HepG2 (cell line): ENCODE measurements around the gene GRM4. TPM values are rescaled to one million over a fixed set of nuclear protein-coding genes. Genes with fewer than 3 reads are reported as not detected.

Source experiments
- DR1 ChIP-seq: sonication (generic); formaldehyde crosslinking; IDR thresholded peaks from 2 replicates; pipeline ENCODE4 v1.8.0; 2021; ENCODE audit warnings: mild to moderate bottlenecking, missing genetic modification reagents, inconsistent platforms
- PRPF4 ChIP-seq: fragments of 200-400 bp; formaldehyde crosslinking; IDR thresholded peaks from 2 replicates; pipeline ENCODE4 v1.6.1; 2016; ENCODE audit warnings: low read length, low read depth; ENCODE audit not compliant: poor library complexity, severe bottlenecking
- ZNF337 ChIP-seq: sonication (generic); formaldehyde crosslinking; IDR thresholded peaks from 2 replicates; pipeline ENCODE4 v1.5.1; 2020; ENCODE audit warnings: missing genetic modification reagents, low read depth, mild to moderate bottlenecking, borderline replicate concordance
- polyA plus RNA-seq, 8 experiments: library from polyadenylated mRNA; depleted of rRNA in 3 of 8; stranded (reverse) in 7 of 8; unstranded in 1 of 8; fragments of >200 nt; fragmentation: Illumina TruSeq in 4 of 8; extraction: Trizol in 4 of 8; gene quantifications; 2 replicates each; pipeline versions ENCODE4 v1.2.1 to v1.2.3, GENCODE V29; 2011 to 2016; ENCODE audit warnings: low read depth in 4 of 8, missing spikeins in 1 of 8, mixed read lengths in 1 of 8; ENCODE audit not compliant: insufficient read depth in 1 of 8
- total RNA-seq, 5 experiments: library from RNA; depleted of rRNA; stranded (reverse); fragments of >200 nt; fragmentation: Illumina TruSeq; extraction: Trizol; gene quantifications; 2 replicates each; pipeline ENCODE4 v1.2.3, GENCODE V29; 2016; ENCODE audit warnings: low read depth in 1 of 5
- TF ChIP-seq, protein P1 (sequence below): sonication (generic); formaldehyde crosslinking; IDR thresholded peaks from 2 replicates; pipeline ENCODE4 v1.8.1; 2023; ENCODE audit warnings: mild to moderate bottlenecking, missing genetic modification reagents
- TF ChIP-seq, protein P2 (sequence below), 2 experiments: IDR thresholded peaks; 2 replicates each; pipeline ENCODE4 v1.6.1; 2011 to 2012; ENCODE audit warnings: low read length in 2 of 2, borderline replicate concordance in 1 of 2, low read depth in 1 of 2, mild to moderate bottlenecking in 1 of 2, moderate library complexity in 1 of 2
- TF ChIP-seq, protein P3 (sequence below): sonication (generic); formaldehyde crosslinking; IDR thresholded peaks from 2 replicates; pipeline ENCODE4 v1.5.0; 2020; ENCODE audit warnings: mild to moderate bottlenecking, missing genetic modification reagents
- TF ChIP-seq, protein P4 (sequence below): sonication (generic); formaldehyde crosslinking; IDR thresholded peaks from 2 replicates; pipeline ENCODE4 v1.4.0; 2020; ENCODE audit warnings: mild to moderate bottlenecking, missing genetic modification reagents

The GRM4 gene
- total and polyA plus RNA-seq, 2 of the 13 experiments (the other 11 are each of a cell fraction or from before 2014, with no cell fraction given), result not detected

DNA sequence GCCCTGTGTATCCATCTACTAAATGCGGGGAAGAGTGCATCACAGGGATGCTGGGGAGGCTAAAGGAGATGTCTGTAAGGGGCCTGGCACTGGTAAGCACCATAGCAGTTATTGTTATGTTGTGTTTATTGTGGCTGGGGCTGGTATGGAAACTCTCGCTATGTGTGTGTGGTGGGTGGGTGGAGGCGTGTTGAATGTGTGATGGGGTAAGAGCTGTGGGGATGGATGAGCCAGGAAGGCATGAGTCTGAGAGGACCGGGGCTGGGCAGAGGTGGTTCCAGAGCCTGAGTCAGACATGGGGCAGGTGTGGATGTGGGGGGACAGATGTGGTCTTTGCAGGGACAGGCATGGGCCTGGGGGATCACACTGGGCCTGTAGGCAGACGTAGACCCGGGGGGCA lies 88.1 kb downstream of the GRM4 start (continued):
- TF ChIP-seq, protein P1, sequence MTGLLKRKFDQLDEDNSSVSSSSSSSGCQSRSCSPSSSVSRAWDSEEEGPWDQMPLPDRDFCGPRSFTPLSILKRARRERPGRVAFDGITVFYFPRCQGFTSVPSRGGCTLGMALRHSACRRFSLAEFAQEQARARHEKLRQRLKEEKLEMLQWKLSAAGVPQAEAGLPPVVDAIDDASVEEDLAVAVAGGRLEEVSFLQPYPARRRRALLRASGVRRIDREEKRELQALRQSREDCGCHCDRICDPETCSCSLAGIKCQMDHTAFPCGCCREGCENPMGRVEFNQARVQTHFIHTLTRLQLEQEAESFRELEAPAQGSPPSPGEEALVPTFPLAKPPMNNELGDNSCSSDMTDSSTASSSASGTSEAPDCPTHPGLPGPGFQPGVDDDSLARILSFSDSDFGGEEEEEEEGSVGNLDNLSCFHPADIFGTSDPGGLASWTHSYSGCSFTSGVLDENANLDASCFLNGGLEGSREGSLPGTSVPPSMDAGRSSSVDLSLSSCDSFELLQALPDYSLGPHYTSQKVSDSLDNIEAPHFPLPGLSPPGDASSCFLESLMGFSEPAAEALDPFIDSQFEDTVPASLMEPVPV (CRISPR knock-in tag), result no peak
- TF ChIP-seq, protein P2, sequence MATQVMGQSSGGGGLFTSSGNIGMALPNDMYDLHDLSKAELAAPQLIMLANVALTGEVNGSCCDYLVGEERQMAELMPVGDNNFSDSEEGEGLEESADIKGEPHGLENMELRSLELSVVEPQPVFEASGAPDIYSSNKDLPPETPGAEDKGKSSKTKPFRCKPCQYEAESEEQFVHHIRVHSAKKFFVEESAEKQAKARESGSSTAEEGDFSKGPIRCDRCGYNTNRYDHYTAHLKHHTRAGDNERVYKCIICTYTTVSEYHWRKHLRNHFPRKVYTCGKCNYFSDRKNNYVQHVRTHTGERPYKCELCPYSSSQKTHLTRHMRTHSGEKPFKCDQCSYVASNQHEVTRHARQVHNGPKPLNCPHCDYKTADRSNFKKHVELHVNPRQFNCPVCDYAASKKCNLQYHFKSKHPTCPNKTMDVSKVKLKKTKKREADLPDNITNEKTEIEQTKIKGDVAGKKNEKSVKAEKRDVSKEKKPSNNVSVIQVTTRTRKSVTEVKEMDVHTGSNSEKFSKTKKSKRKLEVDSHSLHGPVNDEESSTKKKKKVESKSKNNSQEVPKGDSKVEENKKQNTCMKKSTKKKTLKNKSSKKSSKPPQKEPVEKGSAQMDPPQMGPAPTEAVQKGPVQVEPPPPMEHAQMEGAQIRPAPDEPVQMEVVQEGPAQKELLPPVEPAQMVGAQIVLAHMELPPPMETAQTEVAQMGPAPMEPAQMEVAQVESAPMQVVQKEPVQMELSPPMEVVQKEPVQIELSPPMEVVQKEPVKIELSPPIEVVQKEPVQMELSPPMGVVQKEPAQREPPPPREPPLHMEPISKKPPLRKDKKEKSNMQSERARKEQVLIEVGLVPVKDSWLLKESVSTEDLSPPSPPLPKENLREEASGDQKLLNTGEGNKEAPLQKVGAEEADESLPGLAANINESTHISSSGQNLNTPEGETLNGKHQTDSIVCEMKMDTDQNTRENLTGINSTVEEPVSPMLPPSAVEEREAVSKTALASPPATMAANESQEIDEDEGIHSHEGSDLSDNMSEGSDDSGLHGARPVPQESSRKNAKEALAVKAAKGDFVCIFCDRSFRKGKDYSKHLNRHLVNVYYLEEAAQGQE (IDR thresholded peaks at IDR 0.05; ENCODE audit: borderline replicate concordance in 1 of 2, low read depth in 1 of 2, low read length in 2 of 2), result no peak
- TF ChIP-seq, protein P3, sequence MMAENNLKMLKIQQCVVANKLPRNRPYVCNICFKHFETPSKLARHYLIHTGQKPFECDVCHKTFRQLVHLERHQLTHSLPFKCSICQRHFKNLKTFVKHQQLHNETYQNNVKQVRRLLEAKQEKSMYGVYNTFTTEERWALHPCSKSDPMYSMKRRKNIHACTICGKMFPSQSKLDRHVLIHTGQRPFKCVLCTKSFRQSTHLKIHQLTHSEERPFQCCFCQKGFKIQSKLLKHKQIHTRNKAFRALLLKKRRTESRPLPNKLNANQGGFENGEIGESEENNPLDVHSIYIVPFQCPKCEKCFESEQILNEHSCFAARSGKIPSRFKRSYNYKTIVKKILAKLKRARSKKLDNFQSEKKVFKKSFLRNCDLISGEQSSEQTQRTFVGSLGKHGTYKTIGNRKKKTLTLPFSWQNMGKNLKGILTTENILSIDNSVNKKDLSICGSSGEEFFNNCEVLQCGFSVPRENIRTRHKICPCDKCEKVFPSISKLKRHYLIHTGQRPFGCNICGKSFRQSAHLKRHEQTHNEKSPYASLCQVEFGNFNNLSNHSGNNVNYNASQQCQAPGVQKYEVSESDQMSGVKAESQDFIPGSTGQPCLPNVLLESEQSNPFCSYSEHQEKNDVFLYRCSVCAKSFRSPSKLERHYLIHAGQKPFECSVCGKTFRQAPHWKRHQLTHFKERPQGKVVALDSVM, result no peak
- no peak for TF ChIP-seq DR1 (CRISPR knock-in tag)
- TF ChIP-seq ZNF337, result no peak
- TF ChIP-seq, protein P4, sequence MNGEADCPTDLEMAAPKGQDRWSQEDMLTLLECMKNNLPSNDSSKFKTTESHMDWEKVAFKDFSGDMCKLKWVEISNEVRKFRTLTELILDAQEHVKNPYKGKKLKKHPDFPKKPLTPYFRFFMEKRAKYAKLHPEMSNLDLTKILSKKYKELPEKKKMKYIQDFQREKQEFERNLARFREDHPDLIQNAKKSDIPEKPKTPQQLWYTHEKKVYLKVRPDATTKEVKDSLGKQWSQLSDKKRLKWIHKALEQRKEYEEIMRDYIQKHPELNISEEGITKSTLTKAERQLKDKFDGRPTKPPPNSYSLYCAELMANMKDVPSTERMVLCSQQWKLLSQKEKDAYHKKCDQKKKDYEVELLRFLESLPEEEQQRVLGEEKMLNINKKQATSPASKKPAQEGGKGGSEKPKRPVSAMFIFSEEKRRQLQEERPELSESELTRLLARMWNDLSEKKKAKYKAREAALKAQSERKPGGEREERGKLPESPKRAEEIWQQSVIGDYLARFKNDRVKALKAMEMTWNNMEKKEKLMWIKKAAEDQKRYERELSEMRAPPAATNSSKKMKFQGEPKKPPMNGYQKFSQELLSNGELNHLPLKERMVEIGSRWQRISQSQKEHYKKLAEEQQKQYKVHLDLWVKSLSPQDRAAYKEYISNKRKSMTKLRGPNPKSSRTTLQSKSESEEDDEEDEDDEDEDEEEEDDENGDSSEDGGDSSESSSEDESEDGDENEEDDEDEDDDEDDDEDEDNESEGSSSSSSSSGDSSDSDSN, result no peak
- no peak for TF ChIP-seq PRPF4
